HG02938 (cell line): ENCODE data around the gene TMEM131L.
A peak's percentile ranks its signal among the peaks of the same experiment; 100 is the strongest.
"Not testable (repeated sequence)": the region's sequence is repeated elsewhere in the genome, so short reads cannot be mapped to it uniquely, and the experiment has no call there.

Experiments
- ATAC-seq: cut with Tn5 transposase; IDR thresholded peaks from one replicate; pipeline ENCODE4 v1.9.1; 2021; ENCODE audit warnings: mild to moderate bottlenecking, moderate library complexity; ENCODE audit not compliant: unreplicated experiment

Gene TMEM131L

GRCh38 chr4:153643406-153644383, 177.5 kb downstream of the TMEM131L start:
- ATAC-seq = peak; percentile 92

GRCh38 chr4:153645183-153645582, 179.0 kb downstream of the TMEM131L start:
- no peak for ATAC-seq

GRCh38 chr4:153646261-153646660, 180.1 kb downstream of the TMEM131L start:
- no peak for ATAC-seq

- no peak for ATAC-seq
Measured at GRCh38 chr4:153646978-153647377, 180.8 kb downstream of the TMEM131L start.

- ATAC-seq = no peak
Measured at GRCh38 chr4:153647975-153648374, 181.8 kb downstream of the TMEM131L start.

GRCh38 chr4:153649572-153649991, 183.4 kb downstream of the TMEM131L start:
- no peak for ATAC-seq

GRCh38 chr4:153651116-153651515, 185.0 kb downstream of the TMEM131L start:
- ATAC-seq = no peak

GRCh38 chr4:153651587-153651986, 185.4 kb downstream of the TMEM131L start:
- ATAC-seq = no peak

GRCh38 chr4:153652051-153652784, 186.1 kb downstream of the TMEM131L start:
- no peak for ATAC-seq

- ATAC-seq = no peak
Measured at GRCh38 chr4:153655002-153655541, 188.9 kb downstream of the TMEM131L start.

- no peak for ATAC-seq
Measured at GRCh38 chr4:153655928-153656327, 189.8 kb downstream of the TMEM131L start.

- no peak for ATAC-seq
Measured at GRCh38 chr4:153661215-153661822, 195.2 kb downstream of the TMEM131L start.

- no peak for ATAC-seq
Measured at GRCh38 chr4:153661908-153662307, 195.7 kb downstream of the TMEM131L start.

- no peak for ATAC-seq
Measured at GRCh38 chr4:153663667-153664066, 197.5 kb downstream of the TMEM131L start.

GRCh38 chr4:153666505-153666904, 200.3 kb downstream of the TMEM131L start:
- not testable (repeated sequence) for ATAC-seq

- ATAC-seq = no peak
Measured at GRCh38 chr4:153668647-153669046, 202.5 kb downstream of the TMEM131L start.

GRCh38 chr4:153669838-153670237, 203.7 kb downstream of the TMEM131L start:
- ATAC-seq = no peak

- ATAC-seq = no peak
Measured at GRCh38 chr4:153676486-153676885, 210.3 kb downstream of the TMEM131L start.

- no peak for ATAC-seq
Measured at GRCh38 chr4:153676984-153677383, 210.8 kb downstream of the TMEM131L start.

GRCh38 chr4:153679486-153679885, 213.3 kb downstream of the TMEM131L start:
- ATAC-seq = no peak

- no peak for ATAC-seq
Measured at GRCh38 chr4:153683763-153684181, 217.6 kb downstream of the TMEM131L start.
